SIG-M5 treated with dmso at 0.1 percent for 504 hours (cell line): ENCODE measurements around the gene GABRB2.
"Not testable (repeated sequence)": the region's sequence is repeated elsewhere in the genome, so short reads cannot be mapped to it uniquely, and the experiment has no call there.

Source experiments
- DNase-seq: peaks from one replicate; lab custom pipeline; 2025; ENCODE audit not compliant: unreplicated experiment; lab: John Stamatoyannopoulos, UW

Gene GABRB2

GRCh38 chr5:161546470-161547301 is at the start of gene GABRB2:
Gene GABRB2, minus strand, starts transcription at chr5:161546725. Its CDS starts 82 bp downstream, at chr5:161546643.
- DNase-seq = peak; percentile 52

- DNase-seq = no peak
Observed at GRCh38 chr5:161585798-161586197, 39.3 kb upstream of the GABRB2 start.

- no peak for DNase-seq
Observed at GRCh38 chr5:161580621-161581020, 34.1 kb upstream of the GABRB2 start.

- no peak for DNase-seq
Observed at GRCh38 chr5:161572914-161573313, 26.4 kb upstream of the GABRB2 start.

GRCh38 chr5:161566081-161566480 is 19.6 kb upstream of the GABRB2 start:
- no peak for DNase-seq

GRCh38 chr5:161562446-161562845 is 15.9 kb upstream of the GABRB2 start:
- DNase-seq = no peak

GRCh38 chr5:161549106-161549505 is 2.6 kb upstream of the GABRB2 start:
- DNase-seq = no peak

GRCh38 chr5:161548487-161549094 is 2.1 kb upstream of the GABRB2 start:
- no peak for DNase-seq

- no peak for DNase-seq
Observed at GRCh38 chr5:161547738-161548486, 1.4 kb upstream of the GABRB2 start.

- DNase-seq = no peak
Observed at GRCh38 chr5:161547406-161547737, 847 bp upstream of the GABRB2 start.

- no peak for DNase-seq
Observed at GRCh38 chr5:161546095-161546469, 443 bp downstream of the GABRB2 start.

GRCh38 chr5:161545344-161546094 is 1.0 kb downstream of the GABRB2 start:
- no peak for DNase-seq

- peak; percentile 22 for DNase-seq
Observed at GRCh38 chr5:161544350-161544765, 2.2 kb downstream of the GABRB2 start.

GRCh38 chr5:161539016-161539415 is 7.5 kb downstream of the GABRB2 start:
- DNase-seq = no peak

- no peak for DNase-seq
Observed at GRCh38 chr5:161535762-161536161, 10.8 kb downstream of the GABRB2 start.

GRCh38 chr5:161530700-161531099 is 15.8 kb downstream of the GABRB2 start:
- no peak for DNase-seq

- DNase-seq = no peak
Observed at GRCh38 chr5:161513942-161514341, 32.6 kb downstream of the GABRB2 start.

- no peak for DNase-seq
Observed at GRCh38 chr5:161507591-161507990, 38.9 kb downstream of the GABRB2 start.

- not testable (repeated sequence) for DNase-seq
Observed at GRCh38 chr5:161505160-161505559, 41.4 kb downstream of the GABRB2 start.

- no peak for DNase-seq
Observed at GRCh38 chr5:161498531-161498930, 48.0 kb downstream of the GABRB2 start.

- DNase-seq = no peak
Observed at GRCh38 chr5:161483721-161484120, 62.8 kb downstream of the GABRB2 start.
